GM13976 (cell line): Measurements from ENCODE around the gene OPRL1.

Source experiments
- DNase-seq: peaks from one replicate; pipeline ENCODE4 v3.0.0; 2012; ENCODE audit warnings: low spot score
- CTCF ChIP-seq: IDR thresholded peaks from 2 replicates; pipeline ENCODE4 v1.5.1; 2012; ENCODE audit warnings: borderline replicate concordance, mild to moderate bottlenecking; ENCODE audit not compliant: insufficient read depth; ENCODE audit errors: extremely low read depth, missing control alignments, control extremely low read depth
- in situ Hi-C: fragments of 300-500 bp; cut with MboI; formaldehyde crosslinking; loops from one replicate; pipeline ENCODE4 v1.12.0; 2022; ENCODE audit warnings: low sequenced_read_pairs, mixed read lengths, inconsistent platforms; ENCODE audit not compliant: unreplicated experiment

Gene OPRL1

DNA sequence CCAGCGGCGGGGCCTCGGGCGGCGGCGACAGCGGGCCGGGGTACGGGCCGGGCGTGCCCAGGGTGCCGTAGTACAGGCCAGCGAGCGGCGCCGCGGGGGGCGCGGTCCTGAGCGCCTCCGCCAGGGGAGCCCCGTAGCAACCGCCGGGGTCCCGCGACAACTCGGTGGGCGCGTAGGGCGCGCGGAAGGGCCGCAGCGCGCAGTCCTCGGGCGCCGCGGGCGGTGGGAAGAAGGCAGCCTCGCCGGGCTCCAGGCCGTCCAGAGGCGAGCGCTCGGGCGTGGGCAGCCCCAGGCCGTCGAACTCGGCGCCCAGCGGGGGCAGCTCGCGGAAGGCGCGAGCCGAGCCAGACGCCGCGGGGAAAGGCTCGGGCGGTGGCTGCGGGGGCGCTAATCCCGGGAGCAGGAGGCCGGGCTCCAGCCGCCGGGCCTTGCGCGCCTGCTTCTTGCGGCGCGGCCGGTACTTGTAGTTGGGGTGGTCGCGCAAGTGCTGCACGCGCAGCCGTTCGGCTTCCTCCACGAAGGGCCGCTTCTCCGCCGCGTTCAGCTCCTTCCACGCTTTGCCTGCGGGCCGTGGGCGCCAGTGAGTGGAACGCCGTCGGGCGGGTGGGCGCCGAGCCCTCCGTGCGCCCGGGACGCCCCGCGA lies 31.4 kb upstream of the OPRL1 start:
- in situ Hi-C loops = no loop called here
- DNase-seq = no peak
- no peak for TF ChIP-seq CTCF

GRCh38 chr20:64049060-64049877 lies 30.6 kb upstream of the OPRL1 start, which contains the start of gene SOX18:
SOX18 (minus strand) TSS chr20:64049639; CDS start chr20:64049516, 123 bp downstream.
- peak; percentile 68 for DNase-seq
- in situ Hi-C loops = no loop called here
- no peak for TF ChIP-seq CTCF

- TF ChIP-seq CTCF = no peak
- DNase-seq = no peak
- in situ Hi-C loops = no loop called here
Measured at GRCh38 chr20:64049878-64050260, 30.0 kb upstream of the OPRL1 start.

DNA sequence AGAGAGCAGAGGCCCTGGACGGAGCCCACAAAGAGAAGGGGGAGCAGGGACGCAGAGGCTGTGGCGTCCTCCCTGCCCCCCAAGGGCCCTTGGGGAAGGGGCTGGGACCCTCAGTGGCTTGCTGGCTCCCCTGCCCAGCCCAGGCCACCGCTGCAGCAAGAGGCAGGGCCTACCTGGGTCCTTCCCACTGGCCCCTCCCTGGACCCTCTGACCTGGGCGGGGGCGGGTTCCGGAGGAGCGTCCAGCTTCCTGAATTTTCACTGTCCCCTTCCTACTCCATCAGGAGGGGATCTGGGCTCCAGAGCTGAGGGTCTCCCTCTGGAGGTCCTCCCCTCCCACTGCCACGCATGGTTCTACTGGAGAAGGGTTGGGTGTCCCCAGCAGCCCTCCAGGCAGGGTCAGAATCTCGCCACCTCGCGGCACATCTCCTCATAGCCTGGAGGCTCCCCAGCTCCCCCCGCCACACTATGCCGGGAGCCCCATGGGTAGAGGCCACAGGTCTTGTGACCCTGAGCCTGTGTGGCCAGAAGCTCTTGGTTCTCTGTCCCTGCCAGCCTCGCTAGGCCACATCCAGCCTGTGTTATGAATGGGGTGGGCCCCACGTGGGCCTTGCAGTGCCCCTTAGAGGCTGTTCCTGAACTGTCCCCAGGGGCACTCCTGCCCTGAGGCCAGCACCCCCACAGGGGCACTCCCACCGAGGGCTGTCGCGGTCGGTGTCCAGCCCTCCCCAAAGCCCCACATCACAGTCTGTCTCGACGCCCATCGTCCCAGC lies 29.4 kb upstream of the OPRL1 start:
- no peak for TF ChIP-seq CTCF
- in situ Hi-C loops = no loop called here
- no peak for DNase-seq

GRCh38 chr20:64051033-64051452 lies 28.8 kb upstream of the OPRL1 start:
- DNase-seq = no peak
- in situ Hi-C loops = no loop called here
- TF ChIP-seq CTCF = no peak

DNA sequence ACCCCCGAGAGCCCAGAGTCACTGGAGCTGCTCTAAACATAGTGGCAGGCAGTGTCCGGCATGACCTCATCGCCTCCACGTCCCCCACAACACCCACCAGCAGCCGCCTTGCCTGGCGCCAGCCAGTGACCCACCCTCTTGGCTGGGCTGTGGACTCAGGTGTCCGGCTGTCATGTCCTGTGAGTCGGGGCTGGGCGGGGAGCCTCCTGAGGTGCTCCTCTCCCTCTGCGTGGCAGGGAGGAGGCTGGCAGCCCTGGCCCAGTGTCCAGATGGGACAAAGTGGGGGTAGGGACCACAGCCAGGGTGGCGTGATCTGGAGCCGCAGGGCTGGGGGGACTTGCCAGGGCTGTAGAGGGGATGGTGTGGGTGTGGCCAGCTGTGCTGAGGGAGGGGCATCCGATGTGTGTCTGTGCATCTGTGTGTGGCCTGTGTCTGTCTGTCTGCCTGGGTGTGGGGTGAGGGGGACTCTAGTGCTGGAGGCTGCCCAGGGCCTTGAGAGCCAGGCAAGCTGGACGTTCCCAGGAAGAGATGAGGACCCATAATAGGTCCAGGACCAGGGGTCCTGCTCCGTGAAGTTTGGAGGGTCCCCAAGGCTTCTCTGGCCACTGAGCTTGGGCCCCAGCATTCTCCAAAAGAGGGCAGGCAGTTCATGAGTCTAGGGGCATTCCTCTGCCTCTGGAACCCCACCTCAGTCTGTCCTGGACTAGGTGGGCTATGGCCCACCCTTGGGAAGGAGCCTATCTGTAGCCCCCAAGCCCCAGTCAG lies 28.1 kb upstream of the OPRL1 start:
- no peak for TF ChIP-seq CTCF
- DNase-seq = no peak

More for the DNA sequence above, 28.1 kb upstream of the OPRL1 start:
- in situ Hi-C loops = no loop called here
